Measurements from ENCODE around the gene TMEM222.
A peak's percentile ranks its signal among the peaks of the same experiment; 100 is the strongest.
"Not testable (repeated sequence)": the region's sequence is repeated elsewhere in the genome, so short reads cannot be mapped to it uniquely, and the experiment has no call there.

Gene TMEM222, protein sequence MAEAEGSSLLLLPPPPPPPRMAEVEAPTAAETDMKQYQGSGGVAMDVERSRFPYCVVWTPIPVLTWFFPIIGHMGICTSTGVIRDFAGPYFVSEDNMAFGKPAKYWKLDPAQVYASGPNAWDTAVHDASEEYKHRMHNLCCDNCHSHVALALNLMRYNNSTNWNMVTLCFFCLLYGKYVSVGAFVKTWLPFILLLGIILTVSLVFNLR

DNA sequence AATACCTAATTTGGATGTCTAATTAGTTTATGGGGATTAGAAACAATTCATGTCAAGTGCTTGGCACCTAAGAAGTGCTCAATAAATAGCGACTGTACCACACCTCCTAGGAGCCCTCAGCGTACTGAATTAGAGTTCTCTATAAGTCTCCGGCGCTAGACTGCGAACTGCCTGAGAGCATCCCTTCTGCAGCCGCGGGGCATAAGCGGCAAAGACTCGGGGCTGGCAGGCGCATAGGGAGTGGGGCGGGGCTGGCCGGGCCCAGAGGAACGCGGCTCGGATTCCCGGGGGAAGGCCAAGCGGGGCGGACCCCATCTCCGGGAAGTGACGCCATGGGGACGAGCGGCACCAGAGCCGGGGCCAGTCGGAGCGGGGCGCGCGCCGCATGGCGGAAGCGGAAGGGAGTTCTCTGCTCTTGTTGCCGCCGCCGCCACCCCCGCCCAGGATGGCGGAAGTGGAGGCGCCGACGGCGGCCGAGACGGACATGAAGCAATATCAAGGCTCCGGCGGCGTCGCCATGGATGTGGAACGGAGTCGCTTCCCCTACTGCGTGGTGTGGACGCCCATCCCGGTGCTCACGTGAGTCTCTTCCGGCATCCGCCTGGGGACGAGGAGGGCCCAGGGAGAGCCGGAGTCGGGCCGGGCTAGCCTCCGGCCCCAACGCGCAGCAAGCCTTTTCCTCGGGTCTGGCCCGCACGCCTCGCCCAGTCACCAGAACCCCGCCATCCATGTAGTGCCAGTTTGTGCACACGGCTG is at the start of gene TMEM222:
Gene TMEM222, plus strand, starts transcription at position 351 of the 756 bp plus-strand sequence. Its CDS starts 35 bp downstream, at position 386.
- DNase-seq = peak; percentile 97

DNA sequence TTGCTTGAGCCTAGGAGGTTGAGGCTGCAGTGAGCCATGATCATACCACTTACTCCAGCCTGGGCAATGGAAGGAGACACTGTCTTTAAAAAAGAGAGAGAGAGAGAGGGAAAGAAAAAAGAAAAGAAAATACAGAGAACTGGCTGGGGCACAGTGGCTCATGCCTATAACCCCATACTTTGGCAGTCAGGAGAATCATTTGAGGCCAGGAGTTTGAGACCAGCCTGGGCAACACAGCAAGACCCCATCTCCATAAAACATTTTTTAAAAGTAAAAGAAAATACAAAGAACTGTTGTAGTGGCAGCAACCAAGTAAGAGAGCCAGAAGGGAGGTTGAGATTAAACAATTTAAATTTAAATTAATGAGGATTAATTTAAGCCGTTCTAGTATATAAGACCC is 47.8 kb upstream of the TMEM222 start:
- no peak for DNase-seq

DNA sequence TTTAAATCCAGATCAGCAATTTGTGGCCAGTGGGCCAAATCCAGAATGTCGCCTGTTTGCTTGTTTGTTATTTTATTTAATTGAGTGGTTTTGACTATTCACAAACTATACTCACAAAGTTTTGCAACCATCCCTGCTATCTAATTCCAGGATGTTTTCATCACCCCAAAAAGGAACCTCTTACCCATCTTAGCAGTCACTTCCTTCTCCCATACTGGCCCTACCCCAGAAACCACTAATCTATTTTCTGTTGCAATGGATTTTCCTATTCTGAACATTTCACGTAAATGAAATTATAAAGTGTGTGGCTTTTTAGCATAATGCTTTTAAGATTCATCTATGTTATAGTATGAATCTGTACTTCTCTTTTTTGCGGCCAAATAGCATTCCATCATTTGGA is 46.3 kb upstream of the TMEM222 start:
- no peak for DNase-seq

DNA sequence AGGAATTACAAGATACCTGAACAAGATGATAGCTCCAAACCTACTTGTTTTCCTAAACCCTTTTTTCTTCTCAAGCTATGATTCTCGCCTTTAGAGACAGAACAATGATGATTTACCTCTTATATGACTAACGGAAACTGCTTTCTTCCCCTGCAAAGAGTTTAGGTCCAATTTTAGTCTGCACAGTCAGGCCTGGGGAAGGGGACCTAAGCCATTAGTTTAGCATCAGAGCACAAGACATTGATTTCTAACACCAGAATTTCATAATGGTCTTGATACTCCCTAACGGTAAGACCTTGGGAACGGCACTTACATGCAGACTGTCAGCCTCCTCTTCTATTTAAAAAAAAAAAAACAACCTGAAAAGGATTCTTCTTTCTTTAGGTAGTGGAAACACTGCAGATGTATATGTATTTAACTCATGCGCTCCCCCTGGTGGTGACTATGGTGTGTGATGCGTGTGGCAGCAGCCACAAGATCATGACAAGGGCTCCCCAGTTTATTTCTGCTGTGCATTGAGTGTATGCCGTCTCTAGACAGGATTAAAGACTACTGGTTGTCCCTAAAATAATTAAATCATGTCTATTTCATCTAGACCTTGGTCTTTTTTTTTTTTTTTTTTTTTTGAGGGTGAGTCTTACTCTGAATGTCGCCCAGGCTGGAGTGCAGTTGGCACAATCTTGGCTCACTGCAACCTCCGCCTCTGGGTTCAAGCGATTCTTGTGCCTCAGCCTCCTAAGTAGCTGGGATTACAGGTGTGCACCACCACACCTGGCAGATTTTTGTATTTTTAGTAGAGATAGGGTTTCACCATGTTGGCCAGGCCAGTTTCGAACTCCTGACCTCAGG is 37.3 kb upstream of the TMEM222 start:
- peak; percentile 86 for DNase-seq

DNA sequence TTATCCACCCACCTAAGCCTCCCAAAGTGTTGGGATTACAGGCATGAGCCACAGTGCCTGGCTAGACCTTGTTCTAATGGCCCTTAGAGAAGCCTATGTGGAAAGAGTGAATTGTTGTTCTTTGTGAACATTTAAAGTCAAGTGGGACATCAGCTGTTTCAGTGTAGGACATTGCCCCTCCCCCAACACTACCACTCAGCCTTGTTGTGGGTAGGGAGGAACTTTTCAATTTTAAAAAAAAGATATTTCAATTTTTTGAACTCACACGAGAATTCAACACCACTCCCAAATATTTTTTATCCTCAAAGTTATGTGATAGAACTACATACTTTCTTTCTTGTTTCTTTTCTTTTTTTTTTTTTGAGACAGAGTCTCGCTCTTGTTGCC is 36.7 kb upstream of the TMEM222 start:
- DNase-seq = no peak

DNA sequence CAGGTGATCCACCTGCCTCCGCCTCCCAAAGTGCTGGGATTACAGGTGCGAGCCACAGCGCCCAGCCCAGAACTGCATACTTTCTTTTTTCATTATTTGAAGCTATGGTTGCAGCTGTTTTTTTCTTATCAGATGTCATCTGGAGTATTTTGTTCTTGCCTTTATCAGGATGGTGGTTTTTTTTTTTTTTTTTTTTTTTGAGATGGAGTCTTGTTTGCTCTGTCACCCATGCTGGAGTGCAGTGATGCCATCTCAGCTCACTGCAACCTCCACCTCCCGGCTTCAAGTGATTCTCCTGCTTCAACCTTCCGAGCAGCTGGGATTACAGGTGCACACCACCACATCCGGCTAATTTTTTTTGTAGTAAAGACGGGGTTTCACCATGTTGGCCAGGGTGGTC is 36.1 kb upstream of the TMEM222 start:
- DNase-seq = not testable (repeated sequence)

DNA sequence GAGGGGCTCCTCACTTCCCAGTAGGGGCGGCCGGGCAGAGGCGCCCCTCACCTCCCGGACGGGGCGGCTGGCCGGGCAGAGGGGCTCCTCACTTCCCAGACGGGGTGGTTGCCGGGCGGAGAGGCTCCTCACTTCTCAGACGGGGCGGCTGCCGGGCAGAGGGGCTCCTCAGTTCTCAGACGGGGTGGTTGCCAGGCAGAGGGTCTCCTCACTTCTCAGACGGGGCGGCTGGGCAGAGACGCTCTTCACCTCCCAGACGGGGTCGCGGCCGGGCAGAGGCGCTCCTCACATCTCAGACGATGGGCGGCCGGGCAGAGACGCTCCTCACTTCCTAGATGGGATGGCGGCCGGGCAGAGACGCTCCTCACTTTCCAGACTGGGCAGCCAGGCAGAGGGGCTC is 32.8 kb upstream of the TMEM222 start:
- DNase-seq = not testable (repeated sequence)

DNA sequence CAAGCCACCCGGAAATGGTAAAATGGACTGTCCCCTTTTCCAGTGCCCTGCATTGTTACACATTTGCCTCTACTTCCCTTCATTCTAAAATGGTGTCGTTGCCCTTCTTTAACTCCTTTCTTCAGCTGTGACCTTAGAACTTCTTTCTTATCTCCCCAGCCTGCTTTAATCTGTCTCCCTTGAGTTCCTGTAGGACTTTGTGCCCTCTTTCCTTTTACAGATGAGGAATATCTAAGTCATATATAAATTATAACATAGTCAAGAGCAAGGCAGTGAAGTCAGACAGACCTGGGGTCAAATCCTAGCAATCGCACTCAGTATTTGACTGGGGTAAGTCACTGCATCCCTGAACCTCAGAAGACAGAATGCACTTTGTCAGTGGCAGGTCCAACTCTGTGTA is 31.4 kb upstream of the TMEM222 start:
- DNase-seq = no peak

DNA sequence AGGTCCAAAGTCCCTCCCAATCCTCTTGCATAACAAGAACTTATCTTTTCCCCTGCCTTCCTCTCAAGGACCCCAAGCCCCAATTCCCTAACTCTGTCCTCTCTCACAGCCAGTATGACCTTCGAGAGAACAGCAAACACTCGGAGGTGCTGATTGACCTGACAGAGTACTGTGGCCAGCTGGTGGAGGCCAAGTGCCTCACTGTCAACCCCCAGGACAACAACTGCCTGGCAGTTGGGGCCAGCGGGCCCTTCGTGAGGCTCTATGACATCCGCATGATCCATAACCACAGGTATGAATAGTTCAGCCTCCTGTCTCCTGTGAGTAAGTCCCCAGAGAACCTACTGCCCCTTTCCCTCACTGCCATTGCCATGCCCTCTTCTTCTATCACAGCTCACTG is 29.9 kb upstream of the TMEM222 start:
- no peak for DNase-seq

DNA sequence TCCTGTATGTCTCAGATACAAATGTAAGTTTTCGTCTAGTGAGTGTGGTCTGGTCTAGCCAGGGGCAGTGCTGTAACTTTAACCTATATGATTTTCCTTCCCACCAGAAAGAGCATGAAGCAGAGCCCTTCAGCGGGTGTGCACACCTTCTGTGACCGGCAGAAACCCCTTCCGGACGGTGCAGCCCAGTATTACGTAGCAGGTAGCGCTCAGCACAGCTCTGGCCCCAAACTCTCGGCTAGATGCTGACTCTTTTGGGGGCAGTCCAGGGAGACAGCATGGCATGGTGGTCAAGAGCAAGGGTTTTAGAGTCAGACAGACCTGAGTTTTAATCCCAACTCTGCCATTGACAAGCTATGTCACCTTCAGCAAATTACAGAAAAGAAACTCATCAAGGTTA is 28.0 kb upstream of the TMEM222 start:
- no peak for DNase-seq

DNA sequence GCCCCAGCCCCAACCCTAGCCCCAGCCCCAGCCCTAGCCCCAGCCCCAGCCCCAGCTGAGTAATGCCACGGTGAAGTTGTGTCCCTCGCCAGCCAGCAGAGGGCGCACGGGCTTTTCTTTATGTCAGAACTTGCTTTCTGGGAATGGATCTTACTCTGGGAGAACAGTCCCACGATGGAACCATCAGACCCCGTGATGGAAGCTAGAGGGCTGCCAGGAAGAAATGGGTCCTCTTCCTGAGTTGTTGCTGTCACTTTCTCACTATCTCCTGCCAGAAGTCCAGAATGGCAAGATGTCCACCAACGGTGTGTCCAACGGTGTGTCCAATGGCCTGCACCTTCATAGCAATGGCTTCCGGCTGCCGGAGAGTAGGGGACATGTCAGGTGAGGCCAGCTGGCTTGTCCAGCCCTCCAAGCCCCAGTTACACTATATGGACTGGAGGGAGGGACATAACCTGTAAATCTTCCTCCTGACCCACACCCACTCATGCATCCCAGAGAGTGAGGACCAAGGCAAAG is 25.1 kb upstream of the TMEM222 start:
- DNase-seq = peak; percentile 60

DNA sequence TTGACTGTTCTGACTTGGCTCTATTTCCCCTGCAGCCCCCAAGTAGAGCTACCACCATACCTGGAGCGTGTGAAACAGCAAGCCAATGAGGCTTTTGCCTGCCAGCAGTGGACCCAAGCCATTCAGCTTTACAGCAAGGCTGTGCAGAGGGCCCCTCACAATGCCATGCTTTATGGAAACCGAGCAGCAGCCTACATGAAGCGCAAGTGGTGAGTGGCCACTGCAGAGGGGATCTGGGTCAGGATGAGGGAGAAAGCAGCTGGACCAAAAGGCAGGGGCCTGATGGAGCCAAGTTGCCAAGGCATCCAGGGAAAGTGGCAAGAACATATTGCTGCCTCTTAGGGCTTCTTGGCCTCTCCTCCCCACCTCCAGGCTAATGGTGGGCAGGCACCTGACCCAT is 24.1 kb upstream of the TMEM222 start:
- DNase-seq = no peak

DNA sequence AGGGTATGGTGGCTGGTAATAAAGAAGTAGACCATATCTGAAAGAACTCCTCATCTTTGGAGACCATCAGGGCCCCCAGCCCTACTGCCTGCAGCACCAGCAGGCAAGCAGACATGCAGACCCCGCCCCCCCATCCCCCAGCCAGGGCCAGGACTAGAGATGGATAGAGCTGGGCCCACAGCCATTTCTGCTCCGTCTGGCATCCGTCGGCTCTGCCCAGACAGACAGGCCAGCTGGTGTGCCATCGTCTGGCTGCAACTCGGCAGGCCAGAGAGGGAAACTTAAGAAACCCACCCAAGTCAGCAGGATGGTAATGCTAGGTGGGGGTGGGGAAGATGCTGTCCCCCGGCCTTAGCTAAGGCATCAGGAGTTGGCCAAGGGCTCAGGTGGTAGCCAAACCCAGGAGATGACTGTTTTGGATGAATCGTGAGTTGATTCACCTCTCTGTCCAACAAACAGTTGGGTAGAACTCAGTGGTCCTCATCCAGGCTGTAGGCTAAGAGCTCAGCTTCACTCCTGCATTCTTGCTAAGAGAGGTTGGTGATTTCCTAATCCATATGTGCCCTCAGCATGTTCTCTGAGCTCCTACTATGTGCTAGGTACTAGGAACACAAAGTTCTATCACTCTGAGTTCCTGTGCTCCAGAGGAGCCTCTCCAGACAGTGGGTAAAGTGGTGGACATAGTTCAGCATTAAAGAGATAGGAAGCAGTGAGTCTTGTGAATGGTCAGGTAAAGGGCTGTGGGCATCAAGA is 23.2 kb upstream of the TMEM222 start:
- no peak for DNase-seq

DNA sequence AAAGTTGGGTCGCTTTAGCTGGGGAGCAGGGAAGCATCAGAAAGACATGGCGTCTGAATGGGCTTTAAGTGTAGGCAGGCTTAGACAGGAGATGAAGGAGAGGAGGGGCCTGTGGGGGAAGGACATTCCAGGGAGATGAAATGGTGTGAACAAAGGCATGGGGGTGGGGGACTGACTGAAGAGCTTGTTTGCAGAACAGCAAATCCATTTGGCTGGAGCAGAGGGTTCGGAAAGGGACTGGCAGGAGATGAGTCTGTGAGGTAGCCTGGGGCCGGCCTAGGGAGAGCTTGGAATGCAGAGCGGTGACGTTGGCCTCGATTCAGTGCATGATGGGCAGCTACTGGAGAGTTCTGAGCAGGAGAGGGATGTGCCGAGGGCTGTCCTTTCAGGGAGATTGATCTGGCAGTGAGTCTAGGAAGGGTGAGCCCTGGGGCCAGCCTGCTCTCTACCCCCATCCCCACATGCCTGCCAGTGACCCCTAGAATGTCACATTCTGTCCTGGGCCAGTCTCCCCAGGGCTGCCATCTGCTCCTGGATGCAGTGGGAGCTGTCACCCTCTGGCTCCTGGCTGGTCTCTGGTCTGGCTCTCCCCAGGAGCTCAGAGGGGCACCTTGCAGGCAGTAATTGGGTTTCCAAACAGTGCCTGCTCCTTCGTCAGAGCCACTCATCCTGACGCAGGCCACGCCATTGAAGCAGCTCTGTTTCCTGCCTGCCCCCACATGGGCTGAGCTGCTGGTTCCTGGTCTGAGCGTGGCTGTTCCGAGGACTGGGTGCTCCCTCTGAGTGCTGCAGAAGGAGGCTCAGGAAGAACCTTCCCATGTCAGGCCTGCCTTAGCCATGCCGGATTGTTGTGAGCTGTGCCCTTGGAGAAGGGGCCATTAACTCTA is 22.3 kb upstream of the TMEM222 start:
- no peak for DNase-seq

DNA sequence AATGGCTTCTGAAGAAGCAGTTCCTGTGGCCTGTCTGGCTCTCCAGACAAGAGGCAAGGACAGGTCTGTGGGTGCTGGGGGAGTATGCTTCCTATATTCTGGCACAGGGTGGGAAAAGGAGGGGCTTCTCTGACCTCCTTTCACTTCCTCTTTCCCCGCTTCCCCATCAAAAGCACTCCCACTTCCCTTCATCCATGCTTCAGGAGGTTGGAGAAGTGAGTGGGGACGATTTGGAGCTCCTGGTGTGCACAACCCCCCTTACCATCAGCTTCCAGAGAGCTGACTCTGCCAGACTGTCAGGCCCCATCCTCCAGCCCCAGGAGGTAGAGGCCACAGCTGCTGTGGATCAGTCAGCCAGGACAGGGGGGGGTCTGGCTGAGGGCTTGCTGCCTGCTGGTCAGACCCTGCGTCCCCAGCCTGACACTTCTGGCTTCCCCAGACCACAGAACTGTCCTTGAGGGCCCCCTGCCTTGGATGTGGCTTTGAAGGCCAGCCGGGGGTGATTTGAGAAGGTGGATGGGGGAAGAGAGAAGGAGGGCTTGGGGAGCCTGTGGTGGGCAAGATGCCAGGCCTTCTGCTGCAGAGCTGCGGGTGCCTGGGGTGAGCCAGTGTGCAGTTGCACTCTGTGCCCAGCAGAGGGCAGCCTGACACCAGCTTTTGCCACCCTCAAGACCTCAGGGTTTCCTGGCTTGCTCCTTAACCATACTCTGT is 21.5 kb upstream of the TMEM222 start:
- DNase-seq = peak; percentile 85

DNA sequence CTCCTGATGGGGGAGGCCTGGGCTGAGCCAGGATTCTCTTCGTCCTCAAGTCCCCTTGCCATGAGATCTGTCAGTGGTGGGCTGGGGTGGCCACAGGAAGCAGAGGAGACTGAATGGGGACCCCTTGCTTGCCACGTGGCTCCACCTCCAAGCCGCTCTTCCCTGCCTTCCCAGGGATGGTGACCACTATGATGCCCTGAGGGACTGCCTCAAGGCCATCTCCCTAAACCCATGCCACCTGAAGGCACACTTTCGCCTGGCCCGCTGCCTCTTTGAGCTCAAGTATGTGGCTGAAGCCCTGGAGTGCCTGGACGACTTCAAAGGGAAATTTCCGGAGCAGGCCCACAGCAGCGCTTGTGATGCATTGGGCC is 20.9 kb upstream of the TMEM222 start:
- DNase-seq = no peak

DNA sequence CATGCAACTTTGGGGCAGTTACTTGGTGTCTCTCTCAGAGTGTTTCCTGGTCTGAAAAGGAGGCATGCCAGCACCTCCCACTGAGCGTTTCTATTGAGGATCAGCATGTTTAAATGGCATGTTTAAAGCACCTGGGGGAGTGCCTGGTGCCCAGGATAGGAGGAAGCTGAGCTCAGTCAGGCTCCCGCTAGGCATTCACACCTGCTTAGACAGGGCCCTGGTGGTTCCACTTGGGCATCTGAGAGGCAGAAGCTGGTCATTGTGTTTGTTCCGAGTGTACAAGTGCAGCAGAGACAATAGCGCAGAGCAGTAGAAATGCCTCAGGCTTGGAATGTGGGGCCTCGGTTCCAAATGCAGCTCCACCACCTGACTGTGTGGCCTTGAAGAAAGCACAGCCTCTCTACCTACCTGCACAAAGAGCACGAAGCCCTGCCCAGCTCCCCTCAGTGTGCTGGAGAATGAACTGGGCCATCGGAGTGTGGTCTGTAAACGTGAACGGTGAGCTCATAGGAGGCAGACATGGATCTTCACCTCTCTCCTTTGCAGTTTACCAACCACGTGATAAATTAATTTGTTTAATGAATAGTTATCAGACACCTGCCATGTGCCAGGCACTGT is 20.3 kb upstream of the TMEM222 start:
- no peak for DNase-seq

DNA sequence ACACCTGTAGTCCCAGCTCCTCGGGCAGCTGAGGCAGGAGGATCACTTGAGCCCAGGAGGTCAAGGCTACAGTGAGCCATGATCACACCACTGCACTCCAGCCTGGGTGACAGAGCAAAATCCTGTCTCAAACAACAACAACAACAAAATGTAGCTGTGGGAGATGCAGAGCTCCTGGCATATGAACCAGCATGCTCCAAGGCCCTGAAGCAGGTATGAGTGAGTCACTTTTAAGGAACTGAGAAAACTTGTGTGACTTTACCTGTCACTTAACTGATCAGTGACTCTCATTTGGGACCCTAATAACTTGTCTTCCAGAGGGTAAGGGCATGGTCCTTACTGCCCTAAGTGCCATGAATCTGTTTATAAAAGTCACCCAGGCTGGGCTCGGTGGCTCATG is 19.4 kb upstream of the TMEM222 start:
- no peak for DNase-seq

DNA sequence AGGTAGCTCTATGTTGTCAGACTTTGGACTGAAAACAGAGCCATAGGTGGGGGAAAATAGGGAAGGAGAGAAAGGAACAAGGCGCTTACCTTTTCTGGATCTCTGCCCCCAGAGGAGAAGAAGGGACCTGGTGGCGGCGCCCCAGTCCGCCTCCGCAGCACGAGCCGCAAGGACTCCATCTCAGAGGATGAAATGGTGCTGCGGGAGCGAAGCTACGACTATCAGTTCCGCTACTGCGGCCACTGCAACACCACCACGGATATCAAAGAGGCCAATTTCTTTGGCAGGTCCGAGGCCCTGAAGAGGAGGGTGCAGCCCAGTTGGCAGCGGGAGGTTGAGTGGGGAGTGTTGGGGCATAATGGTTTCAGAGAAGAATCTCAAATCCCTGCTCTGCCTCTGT is 18.5 kb upstream of the TMEM222 start:
- no peak for DNase-seq

DNA sequence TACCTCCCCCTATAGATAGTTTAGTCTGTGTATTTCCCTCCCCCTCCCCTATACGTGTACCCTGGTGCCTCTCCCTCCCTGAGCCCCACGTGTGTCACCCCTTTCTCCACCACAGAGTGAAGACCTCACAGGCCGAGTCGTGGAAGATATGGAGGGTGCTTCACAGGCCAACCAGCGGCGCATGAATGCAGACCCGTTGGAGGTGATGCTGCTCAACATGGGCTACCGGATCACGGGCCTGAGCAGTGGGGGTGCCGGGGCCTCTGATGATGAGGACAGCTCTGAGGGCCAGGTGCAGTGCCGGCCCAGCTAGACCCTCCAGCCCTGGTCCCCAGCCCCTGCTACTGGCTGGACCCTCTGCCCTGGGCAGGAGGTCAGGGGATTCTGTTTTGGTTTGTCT is 15.9 kb upstream of the TMEM222 start:
- DNase-seq = no peak

All from CD4-positive, alpha-beta T cell treated with Interleukin-12 subunit alpha and Interleukin-12 subunit beta, for 1 hour (primary cell).